Adipocyte (in vitro differentiated cells): ENCODE results near the gene EFCAB5.
"Not testable (repeated sequence)": the region's sequence is repeated elsewhere in the genome, so short reads cannot be mapped to it uniquely, and the experiment has no call there.

Experiments
- DNase-seq: peaks from one replicate; pipeline ENCODE4 v3.0.0-alpha.2; 2015; ENCODE audit warnings: low read depth
- H3K27me3 ChIP-seq: replicated peaks from 2 replicates; pipeline ENCODE4 v1.7.0; 2013; ENCODE audit warnings: mild to moderate bottlenecking, low read length, moderate library complexity; ENCODE audit not compliant: control insufficient read depth, insufficient read depth
- H3K36me3 ChIP-seq: 2 replicates; pipeline ENCODE4 v1.7.0; 2013; ENCODE audit warnings: low read length, mild to moderate bottlenecking, moderate library complexity; ENCODE audit not compliant: control insufficient read depth, insufficient read depth, severe bottlenecking
- H3K4me1 ChIP-seq: 2 replicates; pipeline ENCODE4 v1.7.0; 2013; ENCODE audit warnings: mild to moderate bottlenecking, low read length, moderate library complexity; ENCODE audit not compliant: control insufficient read depth, insufficient read depth
- H3K4me3 ChIP-seq: 2 replicates; pipeline ENCODE4 v1.7.0; 2013; ENCODE audit warnings: mild to moderate bottlenecking, low read length, moderate library complexity
- H3K9ac ChIP-seq: 2 replicates; pipeline ENCODE4 v1.7.0; 2013; ENCODE audit warnings: mild to moderate bottlenecking, low read length, moderate library complexity
- H3K9me3 ChIP-seq: 2 replicates; pipeline ENCODE4 v1.7.0; 2013; ENCODE audit warnings: mild to moderate bottlenecking, low read length, moderate library complexity; ENCODE audit not compliant: control insufficient read depth

The EFCAB5 gene

DNA sequence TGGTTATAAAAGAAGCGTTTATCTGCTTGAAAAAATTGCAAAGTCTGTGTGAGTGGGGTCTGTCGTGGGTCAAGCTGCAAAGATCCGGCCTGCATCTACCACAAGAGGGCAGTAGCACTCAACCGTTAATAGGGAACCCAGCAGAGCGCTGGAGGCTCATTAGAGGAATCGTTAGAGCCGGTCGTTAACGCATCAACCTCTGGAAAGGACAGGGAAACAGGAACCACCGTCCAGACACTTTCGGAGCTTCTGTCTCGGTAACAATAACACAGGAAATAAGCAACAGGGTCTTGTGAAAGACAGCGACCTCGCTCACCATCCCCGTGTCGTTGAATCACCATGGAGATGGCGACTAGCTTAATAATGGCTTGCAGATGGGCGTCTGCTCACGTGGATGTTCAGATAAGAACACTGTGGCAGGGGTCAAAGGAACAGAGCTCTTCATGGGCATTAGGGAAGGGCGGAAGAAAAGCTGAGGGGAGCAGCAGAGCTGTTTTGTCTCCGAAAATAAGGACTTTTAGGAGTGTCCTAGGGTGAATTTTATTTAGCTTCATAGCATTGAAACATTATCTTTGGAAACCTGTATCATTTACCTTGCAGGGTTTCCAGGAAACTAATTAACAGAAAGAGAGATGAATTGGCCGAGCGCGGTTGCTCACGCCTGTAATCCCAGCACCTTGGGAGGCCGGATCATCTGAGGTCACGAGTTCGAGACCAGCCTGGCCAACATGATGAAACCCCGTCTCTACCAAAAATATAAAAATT lies 163.3 kb downstream of the EFCAB5 start:
- Histone ChIP-seq H3K4me3 (peak overlapping the region; percentile 80), H3K36me3 (no peaks in the 10 kb centered on the region), H3K27me3 (peaks cover 3% of the 10 kb centered on the region), H3K9ac (peak overlapping the region; percentile 59), H3K4me1 (peaks cover 3% of the 10 kb centered on the region), H3K9me3 (no peaks in the 10 kb centered on the region)
- DNase-seq, result peak; percentile 94

DNA sequence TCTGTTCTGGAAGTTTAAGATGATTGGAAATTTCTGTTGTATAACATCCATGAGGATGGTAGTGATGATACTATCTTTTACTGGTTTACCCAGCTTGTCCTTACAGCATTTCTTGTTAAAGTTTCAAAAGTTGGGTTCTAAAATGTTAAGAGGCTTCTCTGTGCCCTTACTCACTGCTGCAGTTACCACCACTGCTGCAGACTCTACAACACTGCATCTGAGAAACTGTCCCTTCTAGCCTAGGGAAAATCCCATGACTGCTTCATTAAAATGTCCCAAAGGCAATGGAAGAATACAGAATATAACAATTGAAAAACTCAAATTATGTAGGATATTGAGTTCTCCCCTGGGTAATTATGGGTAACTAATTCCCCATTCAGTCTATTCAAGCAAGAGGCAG lies 171.4 kb downstream of the EFCAB5 start:
- H3K27me3 ChIP-seq, result no peaks in the 10 kb centered on the region
- H3K4me1 ChIP-seq, result peaks cover 2% of the 10 kb centered on the region
- DNase-seq, result no peak
- H3K9ac ChIP-seq, result no peak overlapping the region
- H3K4me3 ChIP-seq, result no peak overlapping the region
- no peaks in the 10 kb centered on the region for H3K36me3 ChIP-seq
- no peaks in the 10 kb centered on the region for H3K9me3 ChIP-seq

DNA sequence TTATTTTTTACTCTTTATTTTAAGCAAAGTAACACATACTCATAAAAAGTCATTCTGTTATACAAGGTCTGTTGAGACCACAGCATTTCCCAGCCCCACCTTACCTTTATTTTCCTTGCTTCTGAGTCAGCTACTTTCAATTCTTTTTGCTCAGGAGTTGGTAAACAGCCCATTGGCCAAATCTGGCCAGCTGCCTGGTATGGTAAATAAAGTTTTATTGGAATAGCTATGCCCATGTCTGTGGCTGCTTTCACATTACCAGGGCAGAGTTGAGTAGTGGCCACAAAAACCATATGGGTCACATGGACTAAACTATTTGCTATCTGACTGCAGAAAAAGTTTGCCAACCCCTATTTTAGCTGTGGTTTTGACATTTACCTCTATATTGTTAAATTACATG lies 171.8 kb downstream of the EFCAB5 start:
- H3K27me3 ChIP-seq, result no peaks in the 10 kb centered on the region
- H3K9ac ChIP-seq, result no peak overlapping the region
- no peak for DNase-seq
- no peaks in the 10 kb centered on the region for H3K36me3 ChIP-seq
- no peaks in the 10 kb centered on the region for H3K9me3 ChIP-seq
- peaks cover 6% of the 10 kb centered on the region for H3K4me1 ChIP-seq
- no peak overlapping the region for H3K4me3 ChIP-seq

DNA sequence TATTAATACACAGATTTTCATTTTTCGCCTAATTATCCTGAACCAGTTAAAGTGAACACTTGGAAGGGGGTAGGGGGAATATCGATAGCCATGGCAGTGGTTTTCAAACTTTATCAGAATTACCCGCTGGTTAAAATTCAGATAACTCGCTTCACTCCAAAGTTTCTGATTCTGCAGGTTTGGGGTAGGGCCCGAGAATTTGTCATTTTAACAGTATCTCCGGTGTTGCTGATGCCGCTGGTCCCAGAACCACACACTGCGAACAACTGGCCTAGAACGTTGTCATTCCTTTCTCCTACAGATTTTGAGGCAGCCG lies 174.9 kb downstream of the EFCAB5 start:
- no peaks in the 10 kb centered on the region for H3K27me3 ChIP-seq
- peak overlapping the region; percentile 98 for H3K9ac ChIP-seq
- H3K4me1 ChIP-seq, result peaks cover 17% of the 10 kb centered on the region
- peaks cover 15% of the 10 kb centered on the region for H3K36me3 ChIP-seq
- no peaks in the 10 kb centered on the region for H3K9me3 ChIP-seq
- DNase-seq, result no peak
- H3K4me3 ChIP-seq, result peak overlapping the region; percentile 95

DNA sequence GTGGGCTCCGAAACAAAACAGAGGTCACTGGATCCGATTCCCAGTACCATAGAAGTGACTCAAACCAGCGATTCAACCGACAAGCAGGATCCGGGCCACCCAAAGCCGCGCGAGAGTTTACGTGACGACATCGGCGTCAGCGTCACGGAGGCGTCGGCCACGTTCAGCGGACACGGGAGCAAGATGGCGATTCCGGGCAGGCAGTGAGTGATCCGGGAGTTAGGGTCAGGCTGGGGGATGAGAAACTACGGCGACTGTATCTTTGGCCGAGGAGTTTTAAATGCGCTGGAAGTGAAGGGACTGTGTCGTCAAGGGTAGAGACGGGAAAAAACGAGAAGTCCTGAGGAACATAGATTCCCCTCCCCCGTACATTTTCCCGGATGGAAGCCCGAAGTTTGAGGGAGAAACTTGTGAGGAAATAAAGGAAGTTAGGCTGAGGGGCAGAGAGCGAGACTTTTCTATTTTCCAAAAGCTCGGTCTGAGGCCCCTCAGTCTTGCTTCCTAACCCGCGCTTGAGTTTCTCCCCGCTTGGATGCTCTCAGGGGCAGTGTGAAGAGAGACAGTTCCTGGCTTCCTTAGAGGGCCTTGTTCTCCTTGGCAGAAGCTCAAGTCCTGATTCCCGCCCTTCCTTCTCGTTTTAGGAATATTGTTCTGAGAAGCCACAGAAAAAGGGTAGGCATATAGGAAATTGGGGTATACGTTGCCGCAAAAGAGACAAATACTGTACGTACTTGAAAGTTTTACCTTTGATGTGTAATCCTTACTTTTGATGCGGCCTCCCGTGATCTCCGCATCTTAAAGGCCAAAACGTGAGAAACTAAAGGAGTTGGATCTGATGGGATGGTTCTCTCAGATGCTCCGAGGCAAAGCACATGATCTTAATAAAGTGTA lies 175.5 kb downstream of the EFCAB5 start, which contains the start of gene NSRP1:
Gene NSRP1, plus strand, starts transcription at position 156 of the 891 bp plus-strand sequence. Its CDS starts 28 bp downstream, at position 184.
- Histone ChIP-seq H3K27me3 (no peaks in the 10 kb centered on the region), H3K9me3 (no peaks in the 10 kb centered on the region), H3K36me3 (peaks cover 15% of the 10 kb centered on the region), H3K9ac (peak within 1 kb of the TSS; percentile 98), H3K4me1 (peaks cover 17% of the 10 kb centered on the region), H3K4me3 (peak within 1 kb of the TSS; percentile 95)
- peak; percentile 99 for DNase-seq

DNA sequence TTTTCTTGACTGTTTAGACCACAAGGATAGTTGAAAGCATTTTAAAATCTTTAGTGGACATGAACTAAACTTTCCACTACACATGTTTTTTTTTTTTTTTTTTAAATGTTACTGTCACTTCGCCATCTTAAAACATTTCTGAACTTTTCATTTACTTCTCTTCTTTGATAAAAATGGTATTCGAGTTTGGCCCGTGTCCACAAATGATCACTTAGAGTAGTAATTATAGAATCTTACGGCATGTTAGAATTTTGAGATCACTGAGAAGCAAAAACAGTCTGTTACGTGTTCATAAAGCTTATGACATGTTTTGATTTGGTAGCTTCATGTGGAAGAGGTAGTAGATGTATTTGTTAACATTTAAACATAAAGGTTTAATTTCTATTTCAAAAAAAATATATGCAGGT lies 176.2 kb downstream of the EFCAB5 start:
- H3K9ac ChIP-seq, result peak overlapping the region; percentile 98
- H3K4me1 ChIP-seq, result peaks cover 17% of the 10 kb centered on the region
- peaks cover 17% of the 10 kb centered on the region for H3K36me3 ChIP-seq
- no peaks in the 10 kb centered on the region for H3K27me3 ChIP-seq
- H3K9me3 ChIP-seq, result no peaks in the 10 kb centered on the region
- peak; percentile 42 for DNase-seq
- peak overlapping the region; percentile 95 for H3K4me3 ChIP-seq

DNA sequence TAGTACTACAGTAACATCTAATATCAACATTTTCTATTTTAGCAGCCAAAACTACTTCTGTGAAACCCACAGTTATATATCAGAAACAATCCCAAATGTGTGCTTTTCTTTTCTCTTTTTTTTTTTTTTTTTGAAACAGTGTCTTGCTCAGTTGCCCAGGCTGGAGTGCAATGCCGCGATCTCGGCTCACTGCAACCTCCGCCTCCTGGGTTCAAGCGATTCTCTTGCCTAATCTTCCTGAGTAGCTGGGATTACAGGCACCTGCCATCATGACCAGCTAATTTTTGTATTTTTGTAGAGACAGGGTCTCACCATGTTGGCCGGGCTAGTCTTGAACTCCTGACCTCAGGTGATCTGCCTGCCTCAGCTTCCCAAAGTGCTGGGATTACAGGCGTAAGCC lies 177.2 kb downstream of the EFCAB5 start:
- H3K9me3 ChIP-seq, DNase-seq, H3K27me3 ChIP-seq: not testable (repeated sequence)
- Histone ChIP-seq H3K4me3 (peak overlapping the region; percentile 95), H3K4me1 (peaks cover 17% of the 10 kb centered on the region), H3K36me3 (peaks cover 19% of the 10 kb centered on the region), H3K9ac (peak overlapping the region; percentile 98)

DNA sequence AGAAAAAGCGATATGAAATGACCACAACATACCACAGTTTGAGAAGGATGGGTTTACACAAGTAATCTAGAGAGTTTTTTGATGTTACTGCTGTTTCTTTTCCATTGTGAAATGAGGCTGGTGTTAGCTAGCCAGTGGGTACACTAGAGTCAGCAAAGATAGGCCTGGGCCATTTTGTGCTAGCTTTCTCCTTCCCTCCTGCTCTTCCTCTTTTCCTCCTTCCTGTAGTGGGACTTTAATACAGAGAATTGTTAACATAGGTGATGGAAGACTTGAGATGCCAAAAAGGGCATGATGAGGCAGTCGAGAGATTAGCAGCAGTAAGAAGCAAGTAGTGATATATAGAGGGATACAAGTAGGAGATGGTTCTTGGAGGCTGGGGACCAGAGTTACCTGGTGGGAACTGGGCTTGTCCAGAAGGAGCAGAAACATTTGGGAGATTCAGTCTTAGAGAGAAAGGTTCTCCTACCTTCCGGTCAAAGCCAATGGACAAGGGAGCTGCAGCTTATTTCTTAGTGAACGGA lies 182.9 kb downstream of the EFCAB5 start:
- Histone ChIP-seq H3K4me1 (peaks cover 18% of the 10 kb centered on the region), H3K9ac (peak overlapping the region; percentile 0), H3K27me3 (no peaks in the 10 kb centered on the region), H3K4me3 (no peak overlapping the region), H3K36me3 (peaks cover 46% of the 10 kb centered on the region), H3K9me3 (no peaks in the 10 kb centered on the region)
- DNase-seq, result no peak

DNA sequence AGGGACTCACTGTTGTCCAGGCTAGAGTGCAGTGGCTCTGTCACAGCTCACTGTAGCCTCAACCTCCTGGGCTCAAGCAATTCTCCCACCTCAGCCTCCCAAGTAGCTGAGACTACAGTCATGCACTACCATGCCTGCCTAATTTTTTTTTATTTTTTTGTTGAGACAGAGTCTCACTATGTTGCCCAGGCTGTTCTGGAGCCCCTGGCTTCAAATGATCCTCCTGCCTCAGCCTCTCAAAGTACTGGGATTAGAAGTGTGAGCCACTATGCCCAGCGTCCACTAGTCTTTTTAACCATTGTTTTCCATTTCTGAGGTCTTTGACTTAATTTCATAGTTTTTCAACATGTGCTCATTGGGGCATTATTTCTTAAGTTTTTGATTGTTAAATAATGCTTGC lies 188.7 kb downstream of the EFCAB5 start:
- peaks cover 64% of the 10 kb centered on the region for H3K36me3 ChIP-seq
- no peak for DNase-seq
- H3K27me3 ChIP-seq, result no peaks in the 10 kb centered on the region
- no peak overlapping the region for H3K9ac ChIP-seq
- no peak overlapping the region for H3K4me3 ChIP-seq
- H3K4me1 ChIP-seq, result peaks cover 14% of the 10 kb centered on the region
- no peaks in the 10 kb centered on the region for H3K9me3 ChIP-seq

DNA sequence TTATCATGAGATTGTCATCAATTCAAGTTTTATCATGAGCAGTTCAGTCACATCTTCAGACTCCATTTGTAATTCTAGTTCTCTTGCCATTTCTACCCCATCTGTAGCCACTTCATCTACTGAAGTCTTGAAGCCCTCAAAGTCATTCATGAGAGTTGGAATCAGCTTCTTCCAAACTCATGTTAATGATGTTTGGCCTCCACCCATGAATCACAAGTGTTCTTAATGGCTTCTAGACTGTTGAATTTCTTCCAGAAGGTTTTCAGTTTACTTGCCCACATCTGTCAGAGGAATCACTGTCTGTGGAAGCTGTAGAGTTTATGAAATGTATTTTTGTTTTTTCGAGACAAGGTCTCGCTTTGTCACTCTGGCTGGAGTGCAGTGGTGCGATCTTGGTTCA lies 191.2 kb downstream of the EFCAB5 start:
- H3K9me3 ChIP-seq, result no peaks in the 10 kb centered on the region
- H3K27me3 ChIP-seq, result no peaks in the 10 kb centered on the region
- no peak overlapping the region for H3K9ac ChIP-seq
- peaks cover 4% of the 10 kb centered on the region for H3K4me1 ChIP-seq
- no peak for DNase-seq
- peaks cover 52% of the 10 kb centered on the region for H3K36me3 ChIP-seq
- H3K4me3 ChIP-seq, result no peak overlapping the region

DNA sequence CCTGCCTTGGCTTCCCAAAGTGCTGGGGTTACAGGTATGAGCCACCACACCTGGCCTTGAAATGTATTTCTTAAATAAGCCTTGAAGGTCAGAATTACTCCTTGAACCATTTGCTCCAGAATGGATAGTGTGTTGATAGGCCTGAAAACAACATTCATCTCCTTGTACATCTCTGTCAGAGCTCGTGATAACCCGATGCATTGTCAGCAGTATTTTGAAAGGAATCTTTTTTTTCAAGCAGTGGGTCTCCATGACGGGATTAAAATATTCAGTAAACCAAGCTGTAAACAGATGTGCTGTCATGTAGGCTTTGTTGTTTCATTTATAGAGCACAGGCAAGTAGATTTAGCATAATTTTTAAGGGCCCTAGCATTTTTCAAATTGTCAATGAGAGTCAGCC lies 191.8 kb downstream of the EFCAB5 start:
- no peaks in the 10 kb centered on the region for H3K27me3 ChIP-seq
- H3K4me1 ChIP-seq, result peaks cover 4% of the 10 kb centered on the region
- no peak for DNase-seq
- no peak overlapping the region for H3K9ac ChIP-seq
- H3K4me3 ChIP-seq, result no peak overlapping the region
- H3K36me3 ChIP-seq, result peaks cover 50% of the 10 kb centered on the region
- H3K9me3 ChIP-seq, result no peaks in the 10 kb centered on the region
